HL-60 (cell line): ENCODE data around the gene KIRREL2.
A peak's percentile ranks its signal among the peaks of the same experiment; 100 is the strongest.

Source experiments
- DNase-seq, 2 experiments: peaks; one replicate each; pipeline ENCODE4 v3.0.0-alpha.2; 2010 to 2020; ENCODE audit warnings: low read depth in 1 of 2, low spot score in 1 of 2
- H3K27ac ChIP-seq: fragments of 250-450 bp; sonication (Bioruptor Pico); replicated peaks from 2 replicates; pipeline ENCODE4 v1.5.1; 2020; ENCODE audit warnings: mild to moderate bottlenecking, moderate library complexity
- H3K27me3 ChIP-seq: fragments of 250-450 bp; sonication (Bioruptor Pico); 2 replicates; pipeline ENCODE4 v1.5.1; 2021; ENCODE audit warnings: mild to moderate bottlenecking, moderate library complexity; ENCODE audit not compliant: insufficient read depth, poor library complexity, severe bottlenecking
- H3K4me3 ChIP-seq: replicated peaks from 2 replicates; pipeline ENCODE4 v1.5.1; 2011; ENCODE audit warnings: mild to moderate bottlenecking, control low read depth, low read length; ENCODE audit not compliant: insufficient read depth
- GABPA ChIP-seq: IDR thresholded peaks from 2 replicates; pipeline ENCODE4 v1.6.1; 2012; ENCODE audit warnings: low read depth
- POLR2AphosphoS5 ChIP-seq: IDR thresholded peaks from 2 replicates; pipeline ENCODE4 v1.6.1; 2012; ENCODE audit warnings: low read depth
- REST ChIP-seq: IDR thresholded peaks from 2 replicates; pipeline ENCODE4 v1.6.1; 2012; ENCODE audit warnings: low read depth; ENCODE audit not compliant: insufficient replicate concordance
- SPI1 ChIP-seq: IDR thresholded peaks from 2 replicates; pipeline ENCODE4 v1.6.1; 2012; ENCODE audit warnings: low read depth, mild to moderate bottlenecking, borderline replicate concordance
- TF ChIP-seq, protein P1 (sequence below): IDR thresholded peaks from one replicate; pipeline ENCODE4 v1.5.1; 2011; ENCODE audit warnings: low read length, control low read depth, inconsistent platforms; ENCODE audit not compliant: insufficient read depth

KIRREL2 gene

DNA sequence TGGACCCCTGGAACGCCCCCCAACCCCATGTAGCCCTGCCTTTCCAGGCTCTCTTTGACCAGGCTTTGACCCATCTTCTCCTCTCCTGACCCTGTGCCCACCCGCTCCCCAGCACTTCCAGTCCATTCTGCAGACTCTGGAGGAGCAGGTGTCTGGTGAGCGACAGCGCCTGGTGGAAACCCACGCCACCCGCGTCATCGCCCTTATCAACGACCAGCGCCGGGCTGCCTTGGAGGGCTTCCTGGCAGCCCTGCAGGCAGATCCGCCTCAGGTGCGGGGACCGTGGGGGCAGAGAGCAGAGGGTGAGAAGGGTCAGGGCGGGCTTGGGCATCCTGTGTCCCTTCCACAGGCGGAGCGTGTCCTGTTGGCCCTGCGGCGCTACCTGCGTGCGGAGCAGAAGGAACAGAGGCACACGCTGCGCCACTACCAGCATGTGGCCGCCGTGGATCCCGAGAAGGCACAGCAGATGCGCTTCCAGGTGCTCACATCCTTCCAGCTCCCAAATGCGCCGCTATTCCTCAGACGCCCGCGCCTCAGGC is 17.8 kb downstream of the KIRREL2 start:
- H3K4me3 ChIP-seq, result no peak overlapping the region
- no peak overlapping the region for H3K27ac ChIP-seq
- DNase-seq, result no peak
- TF ChIP-seq, protein P1, sequence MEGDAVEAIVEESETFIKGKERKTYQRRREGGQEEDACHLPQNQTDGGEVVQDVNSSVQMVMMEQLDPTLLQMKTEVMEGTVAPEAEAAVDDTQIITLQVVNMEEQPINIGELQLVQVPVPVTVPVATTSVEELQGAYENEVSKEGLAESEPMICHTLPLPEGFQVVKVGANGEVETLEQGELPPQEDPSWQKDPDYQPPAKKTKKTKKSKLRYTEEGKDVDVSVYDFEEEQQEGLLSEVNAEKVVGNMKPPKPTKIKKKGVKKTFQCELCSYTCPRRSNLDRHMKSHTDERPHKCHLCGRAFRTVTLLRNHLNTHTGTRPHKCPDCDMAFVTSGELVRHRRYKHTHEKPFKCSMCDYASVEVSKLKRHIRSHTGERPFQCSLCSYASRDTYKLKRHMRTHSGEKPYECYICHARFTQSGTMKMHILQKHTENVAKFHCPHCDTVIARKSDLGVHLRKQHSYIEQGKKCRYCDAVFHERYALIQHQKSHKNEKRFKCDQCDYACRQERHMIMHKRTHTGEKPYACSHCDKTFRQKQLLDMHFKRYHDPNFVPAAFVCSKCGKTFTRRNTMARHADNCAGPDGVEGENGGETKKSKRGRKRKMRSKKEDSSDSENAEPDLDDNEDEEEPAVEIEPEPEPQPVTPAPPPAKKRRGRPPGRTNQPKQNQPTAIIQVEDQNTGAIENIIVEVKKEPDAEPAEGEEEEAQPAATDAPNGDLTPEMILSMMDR, result no peak
- TF ChIP-seq REST (no peak), SPI1 (no peak), POLR2AphosphoS5 (no peak), GABPA (no peak)
- H3K27me3 ChIP-seq, result peaks cover 7% of the 10 kb centered on the region

DNA sequence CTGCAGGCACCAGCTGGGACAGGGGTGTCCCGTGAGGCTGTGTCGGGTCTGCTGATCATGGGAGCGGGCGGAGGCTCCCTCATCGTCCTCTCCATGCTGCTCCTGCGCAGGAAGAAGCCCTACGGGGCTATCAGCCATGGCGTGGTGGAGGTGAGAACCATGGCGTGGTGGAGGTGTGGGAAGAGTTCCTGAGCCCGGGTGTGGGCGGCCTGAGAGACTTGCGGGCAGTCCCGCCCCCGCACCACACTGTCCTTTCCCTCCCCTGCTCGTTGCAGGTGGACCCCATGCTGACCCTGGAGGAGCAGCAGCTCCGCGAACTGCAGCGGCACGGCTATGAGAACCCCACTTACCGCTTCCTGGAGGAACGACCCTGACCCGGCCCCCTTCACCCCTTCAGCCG is 22.4 kb downstream of the KIRREL2 start:
- TF ChIP-seq GABPA (no peak), POLR2AphosphoS5 (no peak), SPI1 (no peak), REST (no peak)
- TF ChIP-seq, protein P1, result no peak
- Histone ChIP-seq H3K4me3 (no peak overlapping the region), H3K27ac (no peak overlapping the region), H3K27me3 (no peaks in the 10 kb centered on the region)
- no peak for DNase-seq

DNA sequence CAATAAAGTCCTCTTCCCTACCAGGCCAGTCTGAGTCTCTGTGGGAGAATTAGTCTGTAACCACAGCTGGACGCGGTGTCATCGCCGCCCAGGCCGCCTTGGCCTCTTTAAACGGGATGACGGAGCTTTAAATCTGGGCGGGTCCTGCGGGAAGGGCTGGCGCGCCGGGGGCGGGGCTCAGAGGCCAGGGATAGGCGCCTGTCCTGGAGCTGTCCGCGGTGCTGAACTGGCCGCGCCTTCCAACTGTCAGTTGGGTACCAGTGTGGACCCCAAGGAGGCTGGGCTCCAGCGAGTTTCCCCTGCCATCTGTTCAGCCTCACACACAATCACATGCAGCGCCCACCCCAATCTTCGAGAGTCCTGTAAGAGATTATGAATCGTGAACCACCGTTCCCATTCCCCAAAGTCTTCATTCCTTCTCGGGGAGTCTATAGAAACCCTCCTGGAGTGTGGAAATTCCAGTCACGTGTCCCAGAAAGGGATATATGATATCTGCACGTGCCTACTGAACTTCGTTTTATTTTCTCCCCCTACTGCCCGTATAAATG is 23.1 kb downstream of the KIRREL2 start:
- Histone ChIP-seq H3K27ac (no peak overlapping the region), H3K27me3 (no peaks in the 10 kb centered on the region), H3K4me3 (no peak overlapping the region)
- DNase-seq, result peak in 1 of 2 experiments; percentile 80
- peak; percentile 99 for TF ChIP-seq REST
- TF ChIP-seq, protein P1, result no peak
